AG09309 (cell line): ENCODE measurements around the gene CFTR.

ENCODE experiments used
- DNase-seq: peaks from one replicate; pipeline ENCODE4 v3.0.0-alpha.2; 2010; ENCODE audit warnings: low read depth
- H3K4me3 ChIP-seq: 2 replicates; pipeline ENCODE4 v1.5.1; 2011; ENCODE audit warnings: mild to moderate bottlenecking, low read depth, low read length, moderate library complexity; ENCODE audit not compliant: control insufficient read depth
- CTCF ChIP-seq: IDR thresholded peaks from 2 replicates; pipeline ENCODE4 v1.5.1; 2011; ENCODE audit warnings: mild to moderate bottlenecking, low read depth, low read length, inconsistent platforms; ENCODE audit not compliant: insufficient read depth, control insufficient read depth; ENCODE audit errors: missing control alignments

CFTR gene

GRCh38 chr7:117565226-117565625 is 85.4 kb downstream of the CFTR start:
- DNase-seq: no peak
- no peak for TF ChIP-seq CTCF
- H3K4me3 ChIP-seq: no peak overlapping the region

- no peak overlapping the region for H3K4me3 ChIP-seq
- TF ChIP-seq CTCF: no peak
- no peak for DNase-seq
Observed at GRCh38 chr7:117567781-117568180, 88.0 kb downstream of the CFTR start.

- DNase-seq: no peak
- no peak overlapping the region for H3K4me3 ChIP-seq
- no peak for TF ChIP-seq CTCF
Observed at GRCh38 chr7:117572856-117573620, 93.2 kb downstream of the CFTR start.

GRCh38 chr7:117581424-117581823 is 101.6 kb downstream of the CFTR start:
- no peak for DNase-seq
- no peak overlapping the region for H3K4me3 ChIP-seq
- TF ChIP-seq CTCF: no peak

GRCh38 chr7:117582219-117582704 is 102.4 kb downstream of the CFTR start:
- TF ChIP-seq CTCF: no peak
- DNase-seq: peak; percentile 67
- H3K4me3 ChIP-seq: no peak overlapping the region

GRCh38 chr7:117587931-117588330 is 108.1 kb downstream of the CFTR start:
- no peak overlapping the region for H3K4me3 ChIP-seq
- no peak for TF ChIP-seq CTCF
- DNase-seq: no peak

- H3K4me3 ChIP-seq: no peak overlapping the region
- no peak for TF ChIP-seq CTCF
- no peak for DNase-seq
Observed at GRCh38 chr7:117588352-117588794, 108.5 kb downstream of the CFTR start.
